Stimulated activated naive CD8-positive, alpha-beta T cell treated with anti-CD3 and anti-CD28 coated beads, Interleukin-15, Interleukin-2, amounts not matched to agents 100 U/mL and 50 U/mL, for 24 hours (primary cell): Measurements from ENCODE around the gene SPATA32.

Experiments used
- ATAC-seq: fragments of 150-1000 bp; cut with Tn5 transposase; one replicate; pipeline ENCODE4 v1.10.0; 2021
- DNase-seq: peaks from one replicate; pipeline ENCODE4 v3.0.0; 2021

SPATA32 gene

GRCh38 chr17:45228763-45229539 lies 32.9 kb downstream of the SPATA32 start:
- peak; percentile 96 for DNase-seq
- ATAC-seq, result peak; percentile 48

- DNase-seq (peak; percentile 67), ATAC-seq (no peak)
Observed at GRCh38 chr17:45227926-45228762, 33.8 kb downstream of the SPATA32 start.

- no peak for ATAC-seq
- DNase-seq, result peak; percentile 68
Observed at GRCh38 chr17:45227101-45227925, 34.6 kb downstream of the SPATA32 start.

GRCh38 chr17:45226576-45226975 lies 35.3 kb downstream of the SPATA32 start:
- DNase-seq, result peak; percentile 23
- no peak for ATAC-seq

- DNase-seq (peak; percentile 97), ATAC-seq (peak; percentile 47)
Observed at GRCh38 chr17:45225964-45226530, 35.8 kb downstream of the SPATA32 start.

- ATAC-seq (no peak), DNase-seq (peak; percentile 73)
Observed at GRCh38 chr17:45225051-45225700, 36.7 kb downstream of the SPATA32 start.

- no peak for ATAC-seq
- DNase-seq, result peak; percentile 65
Observed at GRCh38 chr17:45224671-45225050, 37.2 kb downstream of the SPATA32 start.

- DNase-seq (peak; percentile 81), ATAC-seq (peak; percentile 45)
Observed at GRCh38 chr17:45223539-45224528, 38.1 kb downstream of the SPATA32 start.

GRCh38 chr17:45222996-45223538 lies 38.8 kb downstream of the SPATA32 start:
- ATAC-seq (no peak), DNase-seq (no peak)

GRCh38 chr17:45222289-45222995 lies 39.5 kb downstream of the SPATA32 start:
- DNase-seq (peak; percentile 79), ATAC-seq (peak; percentile 15)

GRCh38 chr17:45222014-45222288 lies 39.9 kb downstream of the SPATA32 start:
- DNase-seq, result no peak
- no peak for ATAC-seq

GRCh38 chr17:45221081-45222013 lies 40.5 kb downstream of the SPATA32 start, which contains the start of gene FMNL1:
Gene FMNL1 (plus strand): TSS chr17:45221885. CDS start chr17:45222125, 240 bp downstream.
- no peak for ATAC-seq
- DNase-seq, result peak; percentile 76

- no peak for DNase-seq
- no peak for ATAC-seq
Observed at GRCh38 chr17:45220079-45220478, 41.8 kb downstream of the SPATA32 start.

- ATAC-seq (no peak), DNase-seq (peak; percentile 93)
Observed at GRCh38 chr17:45218895-45219661, 42.8 kb downstream of the SPATA32 start.
